NCI-H146 treated with DMSO at 0.1 percent for 48 hours (cell line): Measurements from ENCODE around the gene TAX1BP3.

Experiments used
- DNase-seq: peaks from one replicate; lab custom pipeline; 2025; ENCODE audit not compliant: unreplicated experiment; lab: John Stamatoyannopoulos, UW

TAX1BP3 gene

GRCh38 chr17:3659541-3660111 is 8.8 kb downstream of the TAX1BP3 start:
- DNase-seq: no peak

- DNase-seq: no peak
These were observed 9.5 kb downstream of the TAX1BP3 start for GRCh38 chr17:3658784-3659449.

- no peak for DNase-seq
These were observed 10.2 kb downstream of the TAX1BP3 start for GRCh38 chr17:3657874-3658783.

GRCh38 chr17:3657588-3657869 is 10.8 kb downstream of the TAX1BP3 start:
- no peak for DNase-seq

GRCh38 chr17:3656755-3657587 is 11.4 kb downstream of the TAX1BP3 start:
- no peak for DNase-seq

GRCh38 chr17:3656353-3656752 is 12.0 kb downstream of the TAX1BP3 start:
- DNase-seq: no peak

GRCh38 chr17:3655766-3656165 is 12.6 kb downstream of the TAX1BP3 start:
- DNase-seq: no peak

GRCh38 chr17:3647769-3648555 is 20.4 kb downstream of the TAX1BP3 start:
- no peak for DNase-seq

GRCh38 chr17:3647251-3647650 is 21.1 kb downstream of the TAX1BP3 start:
- DNase-seq: no peak

GRCh38 chr17:3645310-3645709 is 23.1 kb downstream of the TAX1BP3 start:
- DNase-seq: no peak

- DNase-seq: no peak
These were observed 24.5 kb downstream of the TAX1BP3 start for GRCh38 chr17:3643889-3644349.

- no peak for DNase-seq
These were observed 26.5 kb downstream of the TAX1BP3 start for GRCh38 chr17:3641717-3642486.

GRCh38 chr17:3641014-3641413 is 27.4 kb downstream of the TAX1BP3 start:
- no peak for DNase-seq

- peak; percentile 6 for DNase-seq
These were observed 28.3 kb downstream of the TAX1BP3 start for GRCh38 chr17:3639981-3640596.

- no peak for DNase-seq
These were observed 31.4 kb downstream of the TAX1BP3 start for GRCh38 chr17:3636908-3637373.

GRCh38 chr17:3636154-3636907 is 32.0 kb downstream of the TAX1BP3 start, which contains the start of the genes CTNS and SHPK:
CTNS (plus strand) TSS chr17:3636760; CDS start chr17:3640207, 3,447 bp downstream.
SHPK (minus strand) TSS chr17:3636250; CDS start chr17:3636219, 31 bp downstream.
- peak; percentile 93 for DNase-seq

- DNase-seq: no peak
These were observed 32.8 kb downstream of the TAX1BP3 start for GRCh38 chr17:3635474-3636153.

- DNase-seq: no peak
These were observed 36.1 kb downstream of the TAX1BP3 start for GRCh38 chr17:3632287-3632686.
